GM23338 (cell line): Measurements from ENCODE around the gene NKX2-4. TPM values are rescaled to one million over a fixed set of nuclear protein-coding genes. Genes with fewer than 3 reads are reported as not detected.

ENCODE experiments used
- ATAC-seq: fragments of 200-7000 bp; cut with Tn5 transposase; 3 replicates; pipeline ENCODE4 v1.9.1; 2020
- DNase-seq: peaks from one replicate; pipeline ENCODE4 v3.0.0-alpha.2; 2015; ENCODE audit warnings: low spot score
- H2AFZ ChIP-seq: fragments of 200-600 bp; sonication (generic); 2 replicates; pipeline ENCODE4 v1.8.0; 2016; ENCODE audit warnings: antibody characterized with exemption, mild to moderate bottlenecking, moderate library complexity
- H3F3A ChIP-seq: fragments of 200-600 bp; sonication (generic); replicated peaks from 2 replicates; pipeline ENCODE4 v1.8.0; 2017; ENCODE audit warnings: antibody characterized with exemption, mixed run types, low read depth
- H3K27ac ChIP-seq: fragments of 200-600 bp; sonication (generic); 2 replicates; pipeline ENCODE4 v1.6.1; 2016; ENCODE audit warnings: low read depth
- H3K27me3 ChIP-seq: fragments of 200-600 bp; sonication (generic); 2 replicates; pipeline ENCODE4 v1.8.0; 2016; ENCODE audit warnings: mild to moderate bottlenecking, mixed run types, moderate library complexity; ENCODE audit not compliant: insufficient read depth
- H3K36me3 ChIP-seq: fragments of 200-600 bp; sonication (generic); 2 replicates; pipeline ENCODE4 v1.8.0; 2016; ENCODE audit warnings: mild to moderate bottlenecking; ENCODE audit not compliant: insufficient read depth
- H3K4me1 ChIP-seq: fragments of 200-600 bp; sonication (generic); 2 replicates; pipeline ENCODE4 v1.8.0; 2016; ENCODE audit warnings: mild to moderate bottlenecking, moderate library complexity; ENCODE audit not compliant: insufficient read depth
- H3K4me2 ChIP-seq: fragments of 200-600 bp; sonication (generic); 2 replicates; pipeline ENCODE4 v1.7.1; 2017; ENCODE audit warnings: mixed run types
- H3K4me3 ChIP-seq: fragments of 200-600 bp; sonication (generic); 2 replicates; pipeline ENCODE4 v1.6.1; 2016; ENCODE audit warnings: mixed run types
- H3K79me2 ChIP-seq: fragments of 200-600 bp; sonication (generic); replicated peaks from 2 replicates; pipeline ENCODE4 v1.8.0; 2017; ENCODE audit warnings: mild to moderate bottlenecking; ENCODE audit not compliant: insufficient read depth
- H3K9me2 ChIP-seq: fragments of 200-600 bp; sonication (generic); 2 replicates; pipeline ENCODE4 v1.8.0; 2017; ENCODE audit not compliant: insufficient read depth
- H4K20me1 ChIP-seq: fragments of 200-600 bp; sonication (generic); replicated peaks from 2 replicates; pipeline ENCODE4 v1.8.0; 2017; ENCODE audit warnings: mild to moderate bottlenecking; ENCODE audit not compliant: insufficient read depth
- H3K27ac Mint-ChIP-seq: 2 replicates; pipeline ENCODE4 v1.8.0; 2020; ENCODE audit warnings: inconsistent platforms, mild to moderate bottlenecking, moderate library complexity, mixed read lengths
- H3K27me3 Mint-ChIP-seq: 3 replicates; pipeline ENCODE4 v1.8.0; 2022; ENCODE audit warnings: low read depth, mild to moderate bottlenecking, moderate library complexity, mixed read lengths, inconsistent platforms; ENCODE audit not compliant: insufficient read depth, poor library complexity
- H3K36me3 Mint-ChIP-seq: 3 replicates; pipeline ENCODE4 v1.8.0; 2021; ENCODE audit warnings: low read depth, mild to moderate bottlenecking, inconsistent platforms, moderate library complexity, mixed read lengths
- H3K4me1 Mint-ChIP-seq: 3 replicates; pipeline ENCODE4 v1.8.0; 2020; ENCODE audit warnings: mild to moderate bottlenecking, inconsistent platforms, mixed read lengths
- H3K4me3 Mint-ChIP-seq: 3 replicates; pipeline ENCODE4 v1.8.0; 2021; ENCODE audit warnings: moderate library complexity, mild to moderate bottlenecking, inconsistent platforms, mixed read lengths
- H3K9me3 Mint-ChIP-seq: 3 replicates; pipeline ENCODE4 v1.8.0; 2020; ENCODE audit warnings: moderate library complexity, mild to moderate bottlenecking, inconsistent platforms, mixed read lengths
- CREB1 ChIP-seq: fragments of 250-450 bp; sonication (Bioruptor Pico); IDR thresholded peaks from 2 replicates; pipeline ENCODE4 v1.5.0; 2020; ENCODE audit warnings: low read depth, mild to moderate bottlenecking, moderate library complexity
- EZH2 ChIP-seq: fragments of 200-600 bp; sonication (generic); IDR thresholded peaks from one replicate; pipeline ENCODE4 v1.8.0; 2017; ENCODE audit warnings: antibody characterized with exemption, mild to moderate bottlenecking, low read depth; ENCODE audit not compliant: unreplicated experiment
- EZH2phosphoT487 ChIP-seq: fragments of 200-600 bp; sonication (generic); IDR thresholded peaks from one replicate; pipeline ENCODE4 v1.8.1; 2018; ENCODE audit warnings: antibody characterized with exemption; ENCODE audit not compliant: unreplicated experiment
- JUNB ChIP-seq: IDR thresholded peaks from one replicate; pipeline ENCODE4 v1.6.1; 2016; ENCODE audit warnings: antibody characterized with exemption; ENCODE audit not compliant: unreplicated experiment
- NANOG ChIP-seq: IDR thresholded peaks from 2 replicates; pipeline ENCODE4 v1.6.1; 2016; ENCODE audit warnings: antibody characterized with exemption, borderline replicate concordance
- POLR2AphosphoS5 ChIP-seq: IDR thresholded peaks from 2 replicates; pipeline ENCODE4 v1.6.1; 2016; ENCODE audit warnings: antibody characterized with exemption, low read depth
- REST ChIP-seq: IDR thresholded peaks from one replicate; pipeline ENCODE4 v1.6.1; 2018; ENCODE audit warnings: antibody characterized with exemption; ENCODE audit not compliant: unreplicated experiment
- STAT1 ChIP-seq: IDR thresholded peaks from one replicate; pipeline ENCODE4 v1.6.1; 2016; ENCODE audit warnings: antibody characterized with exemption; ENCODE audit not compliant: unreplicated experiment
- ZNF114 ChIP-seq: fragments of 250-450 bp; sonication (Bioruptor Pico); IDR thresholded peaks from 2 replicates; pipeline ENCODE4 v1.5.0; 2020; ENCODE audit warnings: mild to moderate bottlenecking, moderate library complexity
- ZNF331 ChIP-seq: fragments of 250-450 bp; sonication (Bioruptor Pico); IDR thresholded peaks from 2 replicates; pipeline ENCODE4 v1.5.0; 2020; ENCODE audit warnings: low read depth, mild to moderate bottlenecking, moderate library complexity
- polyA plus RNA-seq: library from polyadenylated mRNA; unstranded; fragments of >200 nt; fragmentation: Nextera tagmentation; extraction: Ambion mirVana; gene quantifications from 2 replicates; pipeline ENCODE4 v1.2.1, GENCODE V29; 2016
- total RNA-seq: library from RNA; depleted of rRNA; stranded (reverse); fragments of >200 nt; shearing (Covaris generic); gene quantifications from 2 replicates; pipeline ENCODE4 v1.2.3, GENCODE V29; 2014
- TF ChIP-seq, protein P1 (sequence below): IDR thresholded peaks from 2 replicates; pipeline ENCODE4 v1.6.1; 2016; ENCODE audit warnings: antibody characterized with exemption
- TF ChIP-seq, protein P2 (sequence below), 2 experiments: fragments of 200-600 bp in 1 of 2; sonication (generic) in 1 of 2; conservative IDR thresholded peaks; 2 replicates each; pipeline versions ENCODE4 v1.5.1 to v1.6.1; 2016 to 2017; ENCODE audit warnings: antibody characterized with exemption in 2 of 2, low read depth in 2 of 2, mild to moderate bottlenecking in 2 of 2, moderate library complexity in 1 of 2

The NKX2-4 gene
- total and polyA plus RNA-seq, 2 experiments from 2014 or later: 0.61 to 2.1 TPM

DNA sequence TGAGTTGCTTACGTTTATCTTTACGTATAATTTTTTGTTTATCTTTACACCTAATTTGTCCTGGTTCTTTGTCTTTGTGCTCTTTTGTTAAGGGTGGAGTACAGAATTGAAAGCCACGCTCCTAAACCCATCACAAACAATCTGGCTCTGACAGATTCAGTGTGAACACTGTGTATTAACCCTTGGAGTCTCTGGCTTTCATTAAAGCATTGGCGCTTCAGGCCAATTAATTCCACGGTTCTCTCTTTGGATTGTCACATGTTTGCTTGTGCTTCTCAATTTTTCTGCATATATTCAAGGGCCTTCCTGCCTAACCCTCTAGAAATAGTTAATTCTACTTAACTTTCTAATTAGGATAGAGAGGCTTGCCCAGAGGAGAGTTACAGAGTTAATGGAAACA is 38.6 kb downstream of the NKX2-4 start:
- H3K79me2 ChIP-seq: no peaks in the 10 kb centered on the region
- H3K4me3 Mint-ChIP-seq: no peak overlapping the region
- no peak for ATAC-seq
- no peaks in the 10 kb centered on the region for H3K4me1 ChIP-seq
- H4K20me1 ChIP-seq: no peaks in the 10 kb centered on the region
- no peak overlapping the region for H3K4me2 ChIP-seq
- H3K9me3 Mint-ChIP-seq: no peaks in the 10 kb centered on the region
- H3F3A ChIP-seq: no peaks in the 10 kb centered on the region
- TF ChIP-seq, protein P1, sequence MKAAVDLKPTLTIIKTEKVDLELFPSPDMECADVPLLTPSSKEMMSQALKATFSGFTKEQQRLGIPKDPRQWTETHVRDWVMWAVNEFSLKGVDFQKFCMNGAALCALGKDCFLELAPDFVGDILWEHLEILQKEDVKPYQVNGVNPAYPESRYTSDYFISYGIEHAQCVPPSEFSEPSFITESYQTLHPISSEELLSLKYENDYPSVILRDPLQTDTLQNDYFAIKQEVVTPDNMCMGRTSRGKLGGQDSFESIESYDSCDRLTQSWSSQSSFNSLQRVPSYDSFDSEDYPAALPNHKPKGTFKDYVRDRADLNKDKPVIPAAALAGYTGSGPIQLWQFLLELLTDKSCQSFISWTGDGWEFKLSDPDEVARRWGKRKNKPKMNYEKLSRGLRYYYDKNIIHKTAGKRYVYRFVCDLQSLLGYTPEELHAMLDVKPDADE: no peak
- TF ChIP-seq ZNF331 (CRISPR knock-in tag) (no peak), STAT1 (no peak), EZH2phosphoT487 (no peak)
- no peak overlapping the region for H3K4me3 ChIP-seq
- DNase-seq: no peak
- H3K4me1 Mint-ChIP-seq: no peaks in the 10 kb centered on the region
- no peaks in the 10 kb centered on the region for H3K9me2 ChIP-seq
- H3K27me3 ChIP-seq: no peaks in the 10 kb centered on the region
- peaks cover 32% of the 10 kb centered on the region; the same call in 1 of the 2 replicates for H3K36me3 ChIP-seq
- H3K27ac ChIP-seq: no peak overlapping the region
- H3K36me3 Mint-ChIP-seq: peaks cover 59% of the 10 kb centered on the region
- H3K27me3 Mint-ChIP-seq: no peaks in the 10 kb centered on the region
- H3K27ac Mint-ChIP-seq: peak overlapping the region; percentile 15; the same call in 1 of the 2 replicates
- H2AFZ ChIP-seq: no peak overlapping the region

DNA sequence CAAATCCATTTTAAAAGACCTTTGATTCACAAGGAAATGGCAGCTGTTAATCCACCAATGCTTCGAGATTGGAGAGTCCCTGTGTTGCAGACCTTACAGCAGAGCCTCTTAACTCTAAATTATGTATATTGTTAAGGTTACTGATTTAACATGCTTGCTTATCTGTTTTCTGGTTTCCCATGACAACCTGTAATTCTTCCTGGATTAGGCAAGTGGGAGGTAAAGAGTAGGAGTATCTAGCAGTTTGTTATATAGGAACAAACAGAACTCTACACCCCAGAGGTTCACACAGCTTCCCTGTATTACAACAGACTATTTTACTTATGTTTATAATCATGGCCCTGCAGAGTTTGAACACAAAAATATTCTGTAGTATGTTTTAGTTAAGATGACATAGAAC is 39.5 kb downstream of the NKX2-4 start:
- Histone ChIP-seq H3K4me1 (no peaks in the 10 kb centered on the region), H3K79me2 (no peaks in the 10 kb centered on the region; the same call in 1 of the 2 replicates), H3K27ac (no peak overlapping the region), H4K20me1 (no peaks in the 10 kb centered on the region), H3K4me3 (no peak overlapping the region), H3K9me2 (no peaks in the 10 kb centered on the region), H3K36me3 (peaks cover 31% of the 10 kb centered on the region; the same call in 1 of the 2 replicates), H3K27me3 (no peaks in the 10 kb centered on the region), H2AFZ (no peak overlapping the region), H3K4me2 (no peak overlapping the region), H3F3A (no peaks in the 10 kb centered on the region)
- Mint-ChIP-seq H3K27ac (no peak overlapping the region), H3K4me1 (no peaks in the 10 kb centered on the region), H3K27me3 (no peaks in the 10 kb centered on the region), H3K4me3 (no peak overlapping the region), H3K36me3 (peaks cover 50% of the 10 kb centered on the region), H3K9me3 (no peaks in the 10 kb centered on the region)
- DNase-seq (no peak), ATAC-seq (no peak)
- TF ChIP-seq, protein P2, sequence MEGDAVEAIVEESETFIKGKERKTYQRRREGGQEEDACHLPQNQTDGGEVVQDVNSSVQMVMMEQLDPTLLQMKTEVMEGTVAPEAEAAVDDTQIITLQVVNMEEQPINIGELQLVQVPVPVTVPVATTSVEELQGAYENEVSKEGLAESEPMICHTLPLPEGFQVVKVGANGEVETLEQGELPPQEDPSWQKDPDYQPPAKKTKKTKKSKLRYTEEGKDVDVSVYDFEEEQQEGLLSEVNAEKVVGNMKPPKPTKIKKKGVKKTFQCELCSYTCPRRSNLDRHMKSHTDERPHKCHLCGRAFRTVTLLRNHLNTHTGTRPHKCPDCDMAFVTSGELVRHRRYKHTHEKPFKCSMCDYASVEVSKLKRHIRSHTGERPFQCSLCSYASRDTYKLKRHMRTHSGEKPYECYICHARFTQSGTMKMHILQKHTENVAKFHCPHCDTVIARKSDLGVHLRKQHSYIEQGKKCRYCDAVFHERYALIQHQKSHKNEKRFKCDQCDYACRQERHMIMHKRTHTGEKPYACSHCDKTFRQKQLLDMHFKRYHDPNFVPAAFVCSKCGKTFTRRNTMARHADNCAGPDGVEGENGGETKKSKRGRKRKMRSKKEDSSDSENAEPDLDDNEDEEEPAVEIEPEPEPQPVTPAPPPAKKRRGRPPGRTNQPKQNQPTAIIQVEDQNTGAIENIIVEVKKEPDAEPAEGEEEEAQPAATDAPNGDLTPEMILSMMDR (conservative IDR thresholded peaks at IDR 0.05; ENCODE audit: low read depth in 2 of 2): no peak
- TF ChIP-seq CREB1 (CRISPR knock-in tag): no peak
- TF ChIP-seq, protein P1: no peak
- no peak for TF ChIP-seq STAT1
- TF ChIP-seq JUNB: no peak
- TF ChIP-seq EZH2: no peak
- TF ChIP-seq ZNF331 (CRISPR knock-in tag): no peak
- TF ChIP-seq ZNF114 (CRISPR knock-in tag): no peak
- no peak for TF ChIP-seq NANOG
- TF ChIP-seq EZH2phosphoT487: no peak
- no peak for TF ChIP-seq POLR2AphosphoS5
- no peak for TF ChIP-seq REST
